Activated CD4-positive, alpha-beta T cell treated with anti-CD3 and anti-CD28 coated beads for 4 hours (primary cell): ENCODE results near the gene S100A3.
"Not testable (repeated sequence)": the region's sequence is repeated elsewhere in the genome, so short reads cannot be mapped to it uniquely, and the experiment has no call there.

Source experiments
- DNase-seq, 2 donors: peaks; one replicate each; pipeline ENCODE4 v3.0.0-alpha.2; 2020

S100A3 gene

DNA sequence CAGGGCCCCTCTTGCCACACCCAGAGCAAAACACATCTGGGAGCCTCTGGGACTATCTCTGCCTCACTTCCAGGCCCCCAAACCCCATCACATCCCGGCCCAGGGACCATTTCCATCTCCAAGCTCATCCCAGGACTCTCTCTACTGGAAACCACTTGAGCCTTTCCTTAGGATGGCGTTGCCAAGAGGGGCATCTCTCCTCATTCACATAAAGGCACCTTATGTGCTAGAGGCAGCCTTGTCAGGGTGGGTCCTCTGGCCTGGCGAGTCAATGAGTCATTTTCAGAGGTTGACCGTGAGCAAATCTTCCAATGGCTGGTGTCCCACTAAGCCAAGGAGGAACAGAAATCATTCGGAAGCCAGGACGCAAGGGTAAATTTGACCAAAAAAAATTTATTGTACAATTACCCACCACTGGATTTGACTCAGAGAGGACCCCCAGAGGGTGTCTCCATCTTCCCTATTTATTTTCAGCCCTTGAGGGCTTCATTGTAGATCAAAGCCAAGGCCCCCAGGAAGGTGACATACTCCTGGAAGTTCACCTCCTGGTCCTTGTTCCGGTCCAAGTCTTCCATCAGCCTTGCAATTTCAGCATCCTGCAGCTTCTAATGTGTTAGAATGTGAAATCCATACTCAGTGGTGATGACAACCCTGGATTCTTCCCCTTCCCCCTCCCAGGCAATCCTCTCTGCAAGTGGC is 14.7 kb downstream of the S100A3 start:
- no peak for DNase-seq

GRCh38 chr1:153533689-153534201 is 15.3 kb downstream of the S100A3 start:
- no peak for DNase-seq

DNA sequence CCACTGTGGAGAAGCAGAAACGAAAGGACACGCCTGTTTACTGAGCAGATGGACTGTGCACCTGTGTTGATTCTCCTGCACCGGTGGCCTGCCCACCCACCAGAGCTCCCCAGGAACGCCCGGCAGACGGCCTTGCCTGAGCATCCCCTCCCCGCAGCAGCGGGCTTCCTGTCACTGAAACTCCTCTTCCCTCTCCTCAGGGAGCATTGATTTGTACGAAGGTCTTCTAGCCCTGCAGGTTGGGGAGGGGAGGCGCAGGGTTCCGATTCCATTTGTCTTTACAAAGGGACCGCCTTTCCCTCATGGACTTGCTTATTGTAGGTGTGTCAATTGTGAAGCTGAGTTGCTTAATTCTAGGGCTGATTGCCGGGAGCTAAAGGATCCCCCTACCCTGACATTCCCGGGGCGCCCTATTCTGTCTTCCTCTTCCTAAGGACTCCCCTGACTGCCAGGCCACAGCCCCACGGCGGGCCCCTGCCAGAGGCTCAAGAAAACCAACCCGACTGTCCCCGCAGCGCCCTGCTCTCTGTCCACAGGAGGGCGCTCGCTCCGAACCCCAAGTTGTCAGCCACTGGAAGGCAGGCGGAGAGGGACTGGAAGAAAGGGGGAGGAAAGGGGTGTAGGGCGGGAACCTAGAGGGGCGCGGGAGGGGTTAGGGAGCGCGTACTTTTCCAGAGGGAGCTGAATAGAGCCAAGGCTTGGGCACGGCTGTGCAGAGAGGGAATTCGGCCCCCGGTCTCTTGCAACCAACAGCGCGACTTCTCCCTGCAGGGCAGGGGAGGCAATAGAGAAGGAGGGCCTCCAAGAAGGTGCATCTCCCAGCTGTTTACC is 16.1 kb downstream of the S100A3 start:
- peak; percentile 74 to 77 for DNase-seq

GRCh38 chr1:153532181-153532580 is 16.9 kb downstream of the S100A3 start:
- peak; percentile 41 to 47 for DNase-seq

DNA sequence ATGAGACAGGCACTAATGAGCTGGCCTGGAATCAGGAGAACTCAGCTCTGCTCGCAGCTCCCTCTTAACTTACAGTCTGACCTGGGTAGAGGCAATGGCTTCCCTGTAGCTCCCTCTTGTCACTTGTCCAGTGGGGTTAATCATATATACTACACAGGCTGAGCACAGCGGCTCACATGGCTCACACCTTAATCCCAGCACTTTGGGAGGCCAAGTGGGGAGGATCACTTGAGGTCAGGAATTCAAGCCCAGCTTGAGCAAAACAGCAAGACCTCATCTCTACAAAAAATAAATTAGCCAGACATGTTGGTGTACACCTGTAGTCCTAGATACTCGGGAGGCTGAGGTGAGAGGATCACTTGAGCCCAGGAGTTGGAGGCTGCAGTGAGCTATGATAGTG is 17.4 kb downstream of the S100A3 start:
- DNase-seq = no peak

DNA sequence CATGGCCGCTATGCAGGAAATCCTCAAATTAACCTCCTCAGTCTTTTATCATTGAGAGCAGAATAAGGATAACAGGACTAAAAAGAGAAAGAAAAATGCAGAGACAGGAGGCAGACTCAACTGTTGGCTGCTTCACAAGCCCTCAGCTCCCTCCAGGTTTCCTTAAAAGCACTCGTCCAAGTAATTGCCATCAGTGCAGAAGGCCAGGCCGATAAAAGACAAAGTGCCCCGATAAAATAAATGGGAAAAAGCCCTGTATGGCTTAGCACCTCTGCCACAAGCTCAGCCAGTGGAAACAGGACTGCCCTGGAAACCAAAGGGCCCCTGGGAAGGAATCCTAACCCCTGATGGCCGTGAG is 21.4 kb downstream of the S100A3 start:
- no peak for DNase-seq

GRCh38 chr1:153527023-153527682 is 21.9 kb downstream of the S100A3 start:
- no peak for DNase-seq

- DNase-seq = no peak
Observed at GRCh38 chr1:153526132-153526543, 22.9 kb downstream of the S100A3 start.

DNA sequence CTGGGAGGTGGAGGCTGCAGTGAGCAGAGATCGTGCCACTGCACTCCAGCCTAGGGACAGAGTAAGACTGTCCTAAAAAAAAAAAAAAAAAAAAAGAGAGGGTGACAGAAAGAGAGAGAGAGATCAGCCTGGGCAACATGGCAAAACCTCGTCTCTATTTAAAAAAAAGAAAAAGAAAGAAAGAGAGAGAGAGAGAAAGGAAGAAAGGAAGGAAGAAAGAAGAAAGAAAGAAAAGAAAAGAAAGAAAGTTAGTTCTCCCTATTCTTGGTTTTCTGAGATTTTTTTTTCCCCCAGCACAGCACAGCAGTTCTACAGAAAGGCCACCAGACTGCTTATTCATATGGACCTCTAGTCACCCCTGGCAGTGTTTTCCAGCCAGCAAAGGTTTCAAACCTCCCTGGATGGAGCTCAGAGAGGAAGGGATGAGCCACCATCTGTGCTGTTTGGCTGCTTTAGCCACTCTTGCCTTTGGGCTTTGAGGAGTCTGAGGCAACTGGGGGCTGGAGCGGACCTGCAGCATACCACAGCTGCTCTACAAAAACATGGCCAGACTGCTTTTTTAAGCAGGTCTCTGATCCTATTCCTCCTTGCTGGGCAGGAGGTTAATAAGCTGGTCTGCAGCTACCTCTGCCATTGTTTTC is 23.9 kb downstream of the S100A3 start:
- DNase-seq = no peak

- DNase-seq = not testable (repeated sequence)
Observed at GRCh38 chr1:153522353-153523048, 26.6 kb downstream of the S100A3 start.

- DNase-seq = not testable (repeated sequence)
Observed at GRCh38 chr1:153521808-153522207, 27.2 kb downstream of the S100A3 start.

- DNase-seq = no peak
Observed at GRCh38 chr1:153520818-153521476, 28.1 kb downstream of the S100A3 start.

DNA sequence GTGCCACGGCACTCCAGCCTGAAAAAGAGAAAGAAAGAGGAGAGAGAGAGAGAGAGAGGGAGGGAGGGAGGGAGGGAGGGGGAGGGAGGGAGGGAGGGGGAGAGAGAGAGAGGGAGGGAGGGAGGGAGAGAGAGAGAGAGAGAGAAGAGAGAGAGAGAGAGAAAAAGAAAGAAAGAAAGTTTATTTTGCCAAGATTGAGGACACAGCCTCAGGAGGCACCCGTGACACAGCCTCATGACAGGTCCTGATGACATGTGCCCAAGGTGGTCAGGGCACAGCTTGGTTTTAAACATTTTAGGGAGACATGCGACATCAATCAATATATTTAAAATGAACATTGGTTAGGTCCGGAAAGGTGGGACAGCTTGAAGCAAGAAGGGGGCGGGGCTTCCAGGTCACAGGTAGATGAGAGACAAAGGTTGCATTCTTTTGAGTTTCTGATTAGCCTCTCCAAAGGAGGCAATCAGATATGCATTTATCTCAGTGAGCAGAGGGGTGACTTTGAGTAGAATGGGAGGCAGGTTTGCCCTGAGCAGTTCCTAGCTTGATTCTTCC is 28.8 kb downstream of the S100A3 start:
- DNase-seq = not testable (repeated sequence)

DNA sequence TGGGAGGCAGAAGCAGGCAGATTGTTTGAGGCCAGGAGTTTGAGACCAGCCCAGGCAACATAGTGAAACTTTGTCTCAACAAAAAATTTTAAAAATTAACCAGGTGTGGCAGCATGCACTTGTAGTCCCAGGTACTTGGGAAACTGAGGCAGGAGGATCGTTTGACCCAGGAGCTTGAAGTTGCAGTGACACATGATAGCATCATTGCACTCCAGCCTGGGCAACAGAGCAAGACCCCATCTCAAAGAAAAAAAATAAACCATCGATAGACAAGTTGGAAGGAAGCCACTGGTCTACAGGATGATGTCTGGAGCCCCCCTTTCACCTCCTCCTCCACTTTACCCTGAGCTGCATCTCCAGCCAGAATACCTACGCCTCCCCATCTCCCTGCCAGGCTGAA is 29.8 kb downstream of the S100A3 start:
- DNase-seq = no peak

GRCh38 chr1:153515504-153516394 is 33.3 kb downstream of the S100A3 start:
- no peak for DNase-seq

GRCh38 chr1:153513666-153514065 is 35.4 kb downstream of the S100A3 start:
- no peak for DNase-seq

- DNase-seq = no peak
Observed at GRCh38 chr1:153513023-153513422, 36.0 kb downstream of the S100A3 start.

DNA sequence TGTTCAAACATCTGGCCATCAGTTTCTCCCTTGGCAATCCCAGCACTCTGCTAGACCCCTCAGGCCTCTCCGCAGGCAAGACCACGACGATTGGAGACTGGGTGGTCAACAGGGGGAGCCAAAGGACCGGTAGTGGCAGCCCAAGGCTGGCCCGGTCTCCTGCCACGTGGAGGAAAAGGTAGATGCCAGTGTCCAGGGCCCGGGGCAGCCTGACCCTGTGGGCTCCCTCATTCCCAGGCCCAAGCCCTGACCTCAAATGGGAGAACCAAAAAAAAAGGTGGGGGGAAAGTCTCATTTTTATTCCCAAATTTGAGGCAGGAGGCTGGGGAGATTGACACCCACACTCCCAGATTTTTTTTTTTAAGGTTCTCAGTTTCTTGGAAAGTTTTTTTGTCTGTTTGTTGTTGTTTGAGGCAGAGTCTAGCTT is 38.1 kb downstream of the S100A3 start:
- peak; percentile 80 to 81 for DNase-seq

GRCh38 chr1:153509729-153510354 is 39.2 kb downstream of the S100A3 start:
- peak; percentile 57 to 68 for DNase-seq

DNA sequence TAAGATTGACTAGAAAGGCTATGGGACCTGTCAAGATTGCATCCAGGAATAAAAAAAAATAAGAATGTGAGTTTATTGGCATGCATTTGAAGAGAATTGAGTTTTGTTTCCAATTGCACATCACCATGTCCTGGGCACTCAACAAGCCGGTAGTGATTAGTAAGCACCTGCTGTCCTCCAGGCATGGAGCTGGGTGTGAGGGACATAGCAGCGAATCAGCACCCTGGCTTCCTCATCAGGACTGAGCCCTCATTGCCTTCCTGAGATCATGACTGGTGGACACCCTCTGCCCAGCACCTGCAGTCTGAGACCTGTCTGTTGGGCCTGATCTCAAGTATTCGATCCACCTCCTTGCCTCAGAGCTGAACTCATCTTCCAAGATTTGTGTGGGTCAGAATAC is 40.0 kb downstream of the S100A3 start:
- no peak for DNase-seq
